ENCODE measurements around the gene PAQR8. TPM values are rescaled to one million over a fixed set of nuclear protein-coding genes. Genes with fewer than 3 reads are reported as not detected.

Gene PAQR8
- total RNA-seq, 1 donor from 2014 or later: 4.4 TPM

DNA sequence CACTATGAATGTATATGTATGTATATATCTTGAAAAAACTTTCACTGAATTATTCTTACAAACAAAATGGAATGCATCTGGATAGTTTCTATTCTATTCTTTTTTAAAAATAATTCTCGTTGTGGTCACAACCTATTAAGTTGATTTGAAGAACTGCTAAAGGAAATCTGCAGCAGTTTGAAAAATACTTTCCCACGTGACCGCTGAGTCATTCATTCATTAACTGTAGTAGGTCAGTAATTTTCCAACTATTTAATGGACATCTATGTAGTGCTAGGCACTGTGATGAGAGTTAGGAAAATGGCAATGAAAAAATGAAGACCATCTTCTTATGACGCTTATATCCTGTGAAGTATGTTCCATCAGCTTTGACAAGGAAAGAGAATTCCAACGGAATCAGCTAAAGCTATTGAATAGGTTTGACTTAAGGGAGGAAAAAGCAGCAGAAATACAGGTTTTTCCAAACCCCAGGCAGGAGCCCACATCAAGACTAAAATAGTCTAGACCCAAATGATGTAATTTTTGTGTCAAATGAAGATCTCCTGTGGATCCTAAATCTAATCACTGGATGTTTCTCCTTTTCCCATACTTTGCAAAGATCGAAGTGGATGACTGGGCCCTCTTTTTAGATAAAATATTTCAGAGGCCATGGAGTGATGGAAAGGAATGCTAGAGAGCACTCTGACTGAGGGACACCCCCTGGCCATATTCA, 54.1 kb downstream of the PAQR8 start:
- DNase-seq (ENCODE audit: low read depth): no peak
- TF ChIP-seq, protein P1, sequence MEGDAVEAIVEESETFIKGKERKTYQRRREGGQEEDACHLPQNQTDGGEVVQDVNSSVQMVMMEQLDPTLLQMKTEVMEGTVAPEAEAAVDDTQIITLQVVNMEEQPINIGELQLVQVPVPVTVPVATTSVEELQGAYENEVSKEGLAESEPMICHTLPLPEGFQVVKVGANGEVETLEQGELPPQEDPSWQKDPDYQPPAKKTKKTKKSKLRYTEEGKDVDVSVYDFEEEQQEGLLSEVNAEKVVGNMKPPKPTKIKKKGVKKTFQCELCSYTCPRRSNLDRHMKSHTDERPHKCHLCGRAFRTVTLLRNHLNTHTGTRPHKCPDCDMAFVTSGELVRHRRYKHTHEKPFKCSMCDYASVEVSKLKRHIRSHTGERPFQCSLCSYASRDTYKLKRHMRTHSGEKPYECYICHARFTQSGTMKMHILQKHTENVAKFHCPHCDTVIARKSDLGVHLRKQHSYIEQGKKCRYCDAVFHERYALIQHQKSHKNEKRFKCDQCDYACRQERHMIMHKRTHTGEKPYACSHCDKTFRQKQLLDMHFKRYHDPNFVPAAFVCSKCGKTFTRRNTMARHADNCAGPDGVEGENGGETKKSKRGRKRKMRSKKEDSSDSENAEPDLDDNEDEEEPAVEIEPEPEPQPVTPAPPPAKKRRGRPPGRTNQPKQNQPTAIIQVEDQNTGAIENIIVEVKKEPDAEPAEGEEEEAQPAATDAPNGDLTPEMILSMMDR (IDR thresholded peaks at IDR 0.05; ENCODE audit: insufficient read depth, low read length, poor library complexity, severe bottlenecking): no peak
- Histone ChIP-seq H3K4me3 (ENCODE audit: low read depth, low read length) (no peak overlapping the region), H3K27me3 (ENCODE audit: control insufficient read depth, insufficient read depth, low read length) (no peaks in the 10 kb centered on the region), H3K36me3 (ENCODE audit: control insufficient read depth, insufficient read depth, low read length) (no peaks in the 10 kb centered on the region)

GRCh38 chr6:52416629-52417151, 54.7 kb downstream of the PAQR8 start:
- H3K36me3 ChIP-seq (ENCODE audit: control insufficient read depth, insufficient read depth, low read length): no peaks in the 10 kb centered on the region
- H3K4me3 ChIP-seq (ENCODE audit: low read depth, low read length): no peak overlapping the region
- no peaks in the 10 kb centered on the region for H3K27me3 ChIP-seq (ENCODE audit: control insufficient read depth, insufficient read depth, low read length)
- no peak for DNase-seq (ENCODE audit: low read depth)
- TF ChIP-seq, protein P1 (IDR thresholded peaks at IDR 0.05; ENCODE audit: insufficient read depth, low read length, poor library complexity, severe bottlenecking): peak; percentile 71

- no peaks in the 10 kb centered on the region for H3K36me3 ChIP-seq (ENCODE audit: control insufficient read depth, insufficient read depth, low read length)
- TF ChIP-seq, protein P1 (IDR thresholded peaks at IDR 0.05; ENCODE audit: insufficient read depth, low read length, poor library complexity, severe bottlenecking): no peak
- H3K27me3 ChIP-seq (ENCODE audit: control insufficient read depth, insufficient read depth, low read length): no peaks in the 10 kb centered on the region
- no peak for DNase-seq (ENCODE audit: low read depth)
- H3K4me3 ChIP-seq (ENCODE audit: low read depth, low read length): no peak overlapping the region
These were observed 55.7 kb downstream of the PAQR8 start for GRCh38 chr6:52417675-52418111.

DNA sequence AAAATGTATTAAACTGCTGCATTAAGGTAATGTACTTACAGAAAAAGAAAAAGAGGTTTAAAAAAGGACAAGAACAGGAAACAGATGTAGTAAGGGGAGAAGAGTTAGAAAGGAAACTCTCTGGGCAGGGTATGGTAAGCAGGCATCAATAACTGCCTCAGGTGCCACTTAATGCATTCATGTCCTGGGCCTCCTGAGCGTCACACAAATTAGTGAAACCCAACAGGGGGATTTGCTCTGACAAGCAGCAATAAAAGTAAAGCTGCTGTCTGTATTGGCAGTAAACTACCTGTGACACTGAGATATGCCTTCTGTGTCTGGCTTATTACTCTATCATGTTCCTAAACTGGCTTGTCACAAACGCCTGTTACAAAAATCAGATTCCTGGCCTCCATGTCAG, 56.7 kb downstream of the PAQR8 start:
- TF ChIP-seq, protein P1 (IDR thresholded peaks at IDR 0.05; ENCODE audit: insufficient read depth, low read length, poor library complexity, severe bottlenecking): no peak
- H3K4me3 ChIP-seq (ENCODE audit: low read depth, low read length): no peak overlapping the region
- no peak for DNase-seq (ENCODE audit: low read depth)
- H3K36me3 ChIP-seq (ENCODE audit: control insufficient read depth, insufficient read depth, low read length): no peaks in the 10 kb centered on the region
- H3K27me3 ChIP-seq (ENCODE audit: control insufficient read depth, insufficient read depth, low read length): no peaks in the 10 kb centered on the region

GRCh38 chr6:52419809-52420667, 58.1 kb downstream of the PAQR8 start, which contains the start of gene EFHC1:
Gene EFHC1 (plus strand): TSS chr6:52420342. CDS start chr6:52420411, 69 bp downstream.
- TF ChIP-seq, protein P1 (IDR thresholded peaks at IDR 0.05; ENCODE audit: insufficient read depth, low read length, poor library complexity, severe bottlenecking): no peak
- Histone ChIP-seq H3K36me3 (ENCODE audit: control insufficient read depth, insufficient read depth, low read length) (no peaks in the 10 kb centered on the region), H3K27me3 (ENCODE audit: control insufficient read depth, insufficient read depth, low read length) (no peaks in the 10 kb centered on the region), H3K4me3 (ENCODE audit: low read depth, low read length) (peak within 1 kb of the TSS; percentile 89)
- peak; percentile 89 for DNase-seq (ENCODE audit: low read depth)
